ENCODE results near the gene MRPS22.
A peak's percentile ranks its signal among the peaks of the same experiment; 100 is the strongest.
"Not testable (repeated sequence)": the region's sequence is repeated elsewhere in the genome, so short reads cannot be mapped to it uniquely, and the experiment has no call there.

MRPS22 gene

GRCh38 chr3:139312416-139312815, 31.4 kb upstream of the MRPS22 start:
- DNase-seq: no peak

GRCh38 chr3:139312959-139313358, 30.9 kb upstream of the MRPS22 start:
- DNase-seq: no peak

- DNase-seq: no peak
These were observed 29.9 kb upstream of the MRPS22 start for GRCh38 chr3:139313921-139314320.

DNA sequence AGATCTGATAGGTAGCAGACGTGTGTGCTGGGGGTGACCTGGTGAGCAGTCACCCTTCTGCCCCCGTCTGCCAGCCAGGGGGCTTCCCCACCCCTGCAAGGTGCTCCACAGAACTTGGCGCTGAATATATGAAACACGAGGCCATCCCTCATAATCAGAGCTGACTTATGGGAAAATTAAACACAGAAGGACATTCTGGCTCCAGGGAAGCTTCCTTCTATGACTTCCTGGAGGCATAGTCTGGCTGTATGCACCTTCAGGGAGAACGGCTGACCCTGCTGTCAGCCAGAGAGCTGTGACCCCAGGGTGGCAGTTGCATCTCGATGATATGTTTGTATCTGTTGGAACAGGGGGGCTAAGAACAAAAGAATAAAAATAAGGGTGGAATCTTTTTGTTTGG, 26.6 kb upstream of the MRPS22 start:
- no peak for DNase-seq

DNA sequence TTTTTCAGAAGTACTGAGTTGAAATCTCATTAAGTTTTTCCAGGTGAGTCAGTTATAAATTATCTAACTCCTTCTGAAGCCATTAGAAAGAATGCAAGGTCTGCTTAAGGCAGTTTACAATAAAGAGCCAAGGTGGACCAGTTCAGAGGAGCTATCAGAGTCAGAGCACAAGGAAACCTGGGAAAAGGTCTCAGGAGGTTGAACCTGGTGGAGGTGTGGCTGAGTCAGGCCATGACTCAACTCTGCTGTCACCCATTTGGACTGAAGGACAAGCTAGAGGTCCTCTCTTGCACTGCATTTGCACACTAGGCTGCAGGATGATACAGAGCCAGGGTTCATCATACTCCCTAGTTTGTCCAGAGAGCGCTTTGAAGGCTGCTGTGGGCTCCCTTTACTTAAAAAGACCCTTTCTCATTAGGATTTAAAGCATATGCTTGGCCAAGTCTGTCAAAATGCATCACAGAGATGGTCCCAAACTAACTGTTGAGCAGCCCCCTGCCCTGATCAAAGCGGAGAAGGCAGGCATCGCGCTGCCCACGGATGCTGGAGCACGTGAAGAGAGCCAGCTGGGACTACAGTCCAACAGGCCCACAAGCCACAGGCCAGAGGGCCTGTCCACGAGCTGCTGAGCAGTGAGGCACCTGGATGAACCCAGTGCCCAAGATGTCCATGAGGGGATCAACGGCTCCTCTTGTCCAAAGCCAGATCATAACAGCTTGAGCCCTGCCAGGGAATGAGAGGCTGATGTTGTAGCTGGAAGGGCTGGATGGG, 26.0 kb upstream of the MRPS22 start:
- no peak for DNase-seq

DNA sequence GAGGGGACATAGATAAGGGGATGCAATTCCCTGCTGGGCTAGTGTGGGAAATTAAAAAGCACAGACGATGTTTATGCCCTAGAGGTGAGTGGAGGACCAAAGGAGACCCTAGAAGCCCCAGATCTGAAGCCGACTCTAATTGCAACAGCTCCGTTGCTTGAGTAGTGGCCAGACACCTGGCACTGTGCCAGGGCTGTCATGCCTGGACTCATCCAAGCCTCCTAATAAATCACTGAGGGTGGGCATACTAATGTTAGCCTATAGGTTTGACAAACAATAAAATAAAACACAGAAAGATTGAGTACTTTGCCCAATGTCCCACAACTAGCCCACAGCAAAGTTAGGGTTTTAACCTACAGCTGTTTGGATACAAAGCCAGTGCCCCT, 25.4 kb upstream of the MRPS22 start:
- DNase-seq: no peak

- DNase-seq: no peak
These were observed 25.0 kb upstream of the MRPS22 start for GRCh38 chr3:139318826-139319225.

GRCh38 chr3:139319428-139320402, 24.1 kb upstream of the MRPS22 start:
- peak in 1 of 2 experiments; percentile 11 for DNase-seq

- DNase-seq: no peak
These were observed 23.1 kb upstream of the MRPS22 start for GRCh38 chr3:139320551-139321309.

DNA sequence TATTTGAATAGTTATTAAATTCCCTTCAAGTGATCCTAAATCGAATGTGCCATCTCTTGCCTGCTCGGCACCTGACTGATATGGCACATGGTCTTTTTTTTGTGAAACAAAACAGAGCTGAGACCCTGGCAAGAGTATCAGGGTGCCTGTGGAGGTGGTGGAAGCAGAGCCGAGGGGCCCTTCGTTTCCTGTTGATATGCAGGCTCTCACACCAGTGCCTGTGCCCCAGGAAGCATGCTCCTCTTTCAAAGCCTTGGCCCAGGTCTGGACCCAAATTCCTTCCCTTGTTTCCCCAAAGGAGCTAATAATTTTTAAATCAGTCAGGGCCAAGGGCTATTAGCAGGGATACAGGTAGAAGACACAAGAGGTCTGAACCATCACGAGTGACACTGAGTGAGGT, 21.5 kb upstream of the MRPS22 start:
- no peak for DNase-seq

DNA sequence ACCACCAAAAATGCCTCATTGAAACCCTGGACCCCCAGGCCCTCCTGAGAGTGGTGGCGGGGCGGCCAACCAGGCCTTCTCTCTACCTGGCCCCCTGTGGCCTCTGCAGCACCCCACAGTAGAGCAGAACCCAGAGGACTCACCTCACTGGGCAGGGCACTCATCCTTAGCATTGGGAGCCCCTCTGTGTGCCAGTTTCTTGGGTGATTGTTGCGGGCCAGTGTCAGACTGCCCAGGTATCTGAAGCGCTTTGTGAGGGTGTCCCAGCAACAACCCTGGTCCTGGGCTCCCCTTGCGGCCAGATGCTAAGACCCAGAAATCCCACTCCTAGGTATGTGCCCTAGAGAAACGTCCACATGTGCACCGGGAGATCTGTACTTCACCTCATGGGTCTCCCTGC, 20.7 kb upstream of the MRPS22 start:
- no peak for DNase-seq

- DNase-seq: no peak
These were observed 19.4 kb upstream of the MRPS22 start for GRCh38 chr3:139324456-139324855.

DNA sequence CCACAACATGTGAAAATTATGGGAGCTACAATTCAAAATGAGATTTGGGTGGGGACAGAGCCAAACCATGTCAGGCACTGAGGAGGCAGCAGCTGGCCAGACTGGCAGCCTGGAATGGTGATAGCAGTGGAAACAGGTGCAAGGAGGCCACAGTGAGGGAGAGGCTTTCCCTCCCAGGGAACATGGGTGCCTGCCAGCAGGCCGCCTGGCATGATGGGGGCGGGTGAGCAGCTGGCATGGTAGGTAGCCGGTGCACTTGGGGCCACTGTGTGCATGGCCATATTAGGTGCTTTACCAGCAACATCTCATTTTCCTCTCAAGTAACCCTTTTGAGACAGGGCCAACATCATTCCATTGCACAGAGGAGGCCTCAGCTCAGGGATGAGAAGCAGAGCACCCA, 18.3 kb upstream of the MRPS22 start:
- no peak for DNase-seq

DNA sequence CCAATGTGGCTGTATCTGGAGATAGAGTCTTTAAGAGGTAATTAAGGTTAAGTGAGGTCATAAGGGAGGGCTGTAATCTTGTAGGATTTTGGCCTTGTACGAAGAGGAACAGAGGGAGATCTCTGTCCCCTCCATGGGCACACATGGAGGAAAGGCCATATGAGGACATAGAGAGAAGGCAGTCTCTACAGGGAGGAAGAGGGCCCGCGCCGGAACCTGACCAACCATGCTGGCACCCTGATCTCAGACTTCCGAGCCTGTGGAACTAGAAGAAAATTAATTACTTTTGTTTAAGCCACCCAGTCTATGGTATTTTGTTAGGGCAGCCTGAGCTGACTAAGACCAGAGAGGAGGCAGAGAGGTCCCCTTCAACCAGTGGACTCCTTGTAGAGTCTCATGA, 17.7 kb upstream of the MRPS22 start:
- DNase-seq: no peak

DNA sequence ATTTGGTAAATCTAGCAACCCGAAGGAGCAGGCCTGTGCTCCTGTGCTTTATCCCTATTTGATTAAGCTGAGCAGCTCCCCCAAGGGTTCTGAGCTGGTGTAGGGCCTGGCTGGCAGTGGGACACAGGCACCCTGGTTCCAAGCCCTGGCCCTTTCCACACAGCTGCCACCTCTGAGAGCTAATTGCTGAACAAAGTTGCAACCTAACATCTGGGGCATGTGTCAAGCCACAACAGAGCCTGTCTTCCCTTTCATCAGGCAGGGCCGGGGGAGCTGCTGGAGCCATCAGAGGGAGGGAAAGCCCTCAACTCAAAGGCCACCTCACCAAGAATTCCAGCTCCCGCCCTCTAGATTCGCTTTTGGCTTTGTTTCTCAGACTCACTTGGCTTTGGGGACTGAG, 17.1 kb upstream of the MRPS22 start:
- DNase-seq: no peak

DNA sequence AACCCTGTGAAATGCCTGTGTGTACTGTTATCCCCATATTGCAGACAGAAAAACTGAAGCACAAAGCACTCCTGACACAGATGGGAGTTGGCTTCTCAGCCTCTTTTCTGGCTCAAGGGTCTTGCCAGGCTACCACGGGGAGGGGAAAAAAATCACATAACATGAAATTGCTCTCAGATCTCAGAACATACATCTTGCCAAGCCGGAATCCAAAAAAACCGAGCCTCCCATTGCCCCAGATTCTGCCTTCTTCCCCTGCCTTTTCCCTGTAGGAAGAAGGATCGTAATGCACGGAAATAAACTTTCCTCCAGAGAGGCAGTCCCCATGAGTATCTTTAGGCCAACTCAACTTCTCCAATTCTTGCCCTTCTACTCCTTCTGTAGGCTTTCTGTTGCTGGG, 16.6 kb upstream of the MRPS22 start:
- DNase-seq: no peak

GRCh38 chr3:139327861-139328260, 16.0 kb upstream of the MRPS22 start:
- no peak for DNase-seq

DNA sequence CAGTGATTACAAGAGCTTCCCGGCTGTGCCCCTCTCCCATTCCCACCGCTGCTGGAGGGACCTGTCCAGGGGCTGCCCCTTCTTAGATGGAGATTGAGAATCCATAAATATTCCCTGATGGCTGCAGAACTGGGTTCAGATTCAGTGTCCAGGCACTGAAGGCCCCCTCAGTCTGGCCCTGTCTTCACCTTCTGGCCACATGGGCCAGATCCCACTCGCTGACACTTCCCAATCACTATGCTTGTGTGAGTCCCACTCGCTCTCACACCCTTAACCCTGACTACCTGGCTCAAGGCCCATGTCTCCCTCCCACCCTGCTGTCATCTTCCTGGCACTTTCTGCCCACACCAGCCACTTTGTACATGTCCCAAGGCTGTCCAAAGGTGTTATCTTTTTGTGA, 15.5 kb upstream of the MRPS22 start:
- no peak for DNase-seq

DNA sequence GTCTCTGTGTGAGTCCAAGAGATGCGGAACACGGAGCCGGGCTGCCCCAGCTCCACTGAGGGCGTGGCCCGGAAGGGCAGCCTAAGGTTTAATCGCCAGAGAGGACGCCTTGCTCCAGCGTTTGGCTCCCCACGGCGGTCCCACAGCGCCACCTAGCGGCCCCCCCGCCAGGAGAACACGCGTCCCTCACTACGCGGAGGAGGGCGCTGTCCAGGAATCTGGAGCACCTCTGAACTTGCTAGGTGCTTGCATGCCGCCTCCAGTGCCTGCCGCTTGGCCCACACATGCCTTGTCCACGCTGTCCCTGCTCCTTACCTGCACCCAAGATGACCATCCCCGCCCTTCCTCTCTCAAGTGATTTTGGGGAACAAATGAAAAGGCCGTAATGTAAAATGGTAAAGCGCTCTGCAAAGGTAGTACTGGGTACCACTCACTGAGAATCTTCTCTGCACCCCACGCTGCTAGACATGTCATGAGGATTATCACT, 14.4 kb upstream of the MRPS22 start:
- DNase-seq: peak; percentile 62 to 80

- DNase-seq: no peak
These were observed 11.7 kb upstream of the MRPS22 start for GRCh38 chr3:139332092-139332491.

DNA sequence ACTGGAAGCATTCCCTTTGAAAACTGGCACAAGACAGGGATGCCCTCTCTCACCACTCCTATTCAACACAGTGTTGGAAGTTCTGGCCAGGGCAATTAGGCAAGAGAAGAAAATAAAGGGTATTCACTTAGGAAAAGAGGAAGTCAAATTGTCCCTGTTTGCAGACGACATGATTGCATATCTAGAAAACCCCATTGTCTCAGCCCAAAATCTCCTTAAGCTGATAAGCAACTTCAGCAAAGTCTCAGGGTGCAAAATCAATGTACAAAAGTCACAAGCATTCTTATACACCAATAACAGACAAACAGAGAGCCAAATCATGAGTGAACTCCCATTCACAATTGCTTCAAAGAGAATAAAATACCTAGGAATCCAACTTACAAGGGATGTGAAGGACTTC, 9.1 kb upstream of the MRPS22 start:
- not testable (repeated sequence) for DNase-seq

GRCh38 chr3:139338405-139338804, 5.4 kb upstream of the MRPS22 start:
- DNase-seq: no peak

GRCh38 chr3:139339219-139339906, 4.5 kb upstream of the MRPS22 start:
- no peak for DNase-seq

Measured in NCI-H1930 (cell line).